Body of pancreas (tissue), 4 donors: ENCODE results near the gene TMEM72. TPM values are rescaled to one million over a fixed set of nuclear protein-coding genes. Genes with fewer than 3 reads are reported as not detected.

Source experiments
- ATAC-seq: fragments of 150-250 bp; one replicate; pipeline ENCODE4 v1.9.1; 2016
- DNase-seq, 4 donors: peaks; one replicate each; pipeline ENCODE4 v3.0.0-alpha.2; 2019
- H3K27ac ChIP-seq, 4 donors: fragments of 200-600 bp; sonication (generic); 1 replicate in 3 of 4; 2 replicates in 1 of 4; pipeline versions ENCODE4 v1.5.1 to v1.6.1; 2016 to 2019; ENCODE audit warnings: mild to moderate bottlenecking in 1 of 4, mixed read lengths in 1 of 4, moderate library complexity in 1 of 4
- H3K27me3 ChIP-seq, 2 donors: fragments of 200-600 bp; sonication (generic); one replicate each; pipeline ENCODE4 v1.6.0; 2016; ENCODE audit warnings: mild to moderate bottlenecking in 1 of 2
- H3K36me3 ChIP-seq, 2 donors: fragments of 200-600 bp; sonication (generic); replicated peaks in 1 of 2; 2 replicates each; pipeline ENCODE4 v1.5.1; 2016; ENCODE audit warnings: low read depth in 2 of 2; ENCODE audit not compliant: insufficient read depth in 1 of 2
- H3K4me1 ChIP-seq: fragments of 200-600 bp; sonication (generic); one replicate; pipeline ENCODE4 v1.6.0; 2016
- H3K4me3 ChIP-seq, 2 donors: fragments of 200-600 bp; sonication (generic); 1 replicate in 1 of 2; 2 replicates in 1 of 2; pipeline ENCODE4 v1.5.1; 2016 to 2019
- H3K9me3 ChIP-seq, 3 donors: fragments of 200-600 bp; sonication (generic); 1 replicate in 2 of 3; 2 replicates in 1 of 3; pipeline ENCODE4 v1.5.1; 2016
- CTCF ChIP-seq, 7 experiments: fragments of 450-650 bp in 4 of 7; fragments of 200-600 bp in 3 of 7; sonication (generic) in 3 of 7; IDR thresholded peaks; one replicate each; pipeline ENCODE4 v1.5.1; 2016 to 2019; ENCODE audit warnings: antibody characterized with exemption in 7 of 7
- POLR2A ChIP-seq, 3 donors: fragments of 450-650 bp; IDR thresholded peaks; one replicate each; pipeline ENCODE4 v1.6.1; 2016; ENCODE audit warnings: antibody characterized with exemption in 3 of 3, mild to moderate bottlenecking in 2 of 3
- WGBS, 2 donors: methylation state at CpG; one replicate each; pipeline ENCODE4 v1.1.5; 2017; 5-methylcytosine and 5-hydroxymethylcytosine counted together
- intact Hi-C: fragments of 100-400 bp; cut with DNase I; formaldehyde crosslinking; loops from one replicate; pipeline ENCODE4 v1.15.1; 2023
- total RNA-seq, 2 donors: library from RNA; depleted of rRNA; stranded (reverse); fragments of >200 nt; gene quantifications; one replicate each; pipeline ENCODE4 v1.1.0, GENCODE V29; 2016

TMEM72 gene
- total RNA-seq, 2 donors from 2014 or later, result 4.7 to 10.2 TPM

- no peaks in the 10 kb centered on the region for H3K9me3 ChIP-seq
- 97 to 98% methylated on average over 2 to 3 of the region's 3 CpGs for WGBS, 2 donors
- no peak overlapping the region for H3K4me3 ChIP-seq
- ATAC-seq (no peak), DNase-seq (peak in 1 of 4 donors; percentile 3)
- peaks cover 77% of the 10 kb centered on the region for H3K4me1 ChIP-seq
- intact Hi-C loops, result no loop called here
- no peaks in the 10 kb centered on the region for H3K36me3 ChIP-seq
- no peak for TF ChIP-seq POLR2A (IDR thresholded peaks at IDR 0.05)
- no peak for TF ChIP-seq CTCF (IDR thresholded peaks at IDR 0.05)
- H3K27ac ChIP-seq, result no peak overlapping the region
- H3K27me3 ChIP-seq, result no peaks in the 10 kb centered on the region
Observed at GRCh38 chr10:44986179-44986578, 75.0 kb downstream of the TMEM72 start.

Other genes starting within 250 kb of the TMEM72 start
- 10 to 100 TPM; 44.5 to 50.8 TPM for gene RASSF4, start 48.5 kb downstream of the TMEM72 start, total RNA-seq
- gene DEPP1, start 67.5 kb downstream of the TMEM72 start, total RNA-seq, result 100 to 1,000 TPM; 226 to 230 TPM
- gene ZNF22, start 89.6 kb downstream of the TMEM72 start, total RNA-seq, result 10 to 100 TPM; 12.9 to 30.4 TPM